ENCODE data around the gene SETBP1. TPM values are rescaled to one million over a fixed set of nuclear protein-coding genes. Genes with fewer than 3 reads are reported as not detected.

SETBP1 gene
- total RNA-seq, 1 experiment from 2014 or later, result 0.23 TPM

DNA sequence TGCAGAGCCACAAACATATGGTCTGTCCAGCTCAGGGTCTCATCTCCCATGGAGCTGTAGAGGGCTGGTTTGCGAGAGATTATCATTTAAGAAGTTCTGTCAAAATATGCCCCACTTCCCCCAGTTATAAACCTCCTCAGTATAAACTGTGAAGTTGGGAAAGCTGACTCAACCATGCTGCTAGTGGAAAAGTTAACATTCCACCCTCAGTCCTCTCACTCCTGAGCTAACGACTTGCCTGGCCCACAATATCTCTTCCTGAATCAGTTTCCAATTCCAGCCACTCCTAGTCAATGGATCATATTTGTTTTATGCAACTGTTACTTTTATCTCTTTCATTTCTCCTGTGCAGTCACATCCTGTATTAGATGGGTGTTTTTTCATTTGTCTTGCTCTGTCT, 326.2 kb downstream of the SETBP1 start:
- no TSS peak for BruUV-seq (replicated peaks)
- DNase-seq (ENCODE audit: low read depth, low spot score) (no peak), ATAC-seq (no peak)
- Histone ChIP-seq H3K4me3 (ENCODE audit: low read depth in 2 of 2, low read length in 2 of 2) (no peak overlapping the region), H3K27ac (ENCODE audit: low read length) (no peak overlapping the region), H3K27me3 (ENCODE audit: control insufficient read depth, insufficient read depth, low read length) (no peaks in the 10 kb centered on the region), H3K9me3 (ENCODE audit: control insufficient read depth, insufficient read depth, low read depth, low read length) (no peaks in the 10 kb centered on the region), H3K4me1 (ENCODE audit: control insufficient read depth, insufficient read depth, low read length) (no peaks in the 10 kb centered on the region), H3K36me3 (ENCODE audit: control insufficient read depth, insufficient read depth, low read length) (no peaks in the 10 kb centered on the region)
- ChIA-PET CTCF (no interaction called here), POLR2A (no interaction called here)
- intact Hi-C loops (cut with micrococcal nuclease; ENCODE audit: unreplicated experiment) (no loop called here), in situ Hi-C loops (cut with HindIII; ENCODE audit: low pct_unique_long_range_greater_than_20kb, low sequenced_read_pairs) (no loop called here)
- TF ChIP-seq, protein P1, sequence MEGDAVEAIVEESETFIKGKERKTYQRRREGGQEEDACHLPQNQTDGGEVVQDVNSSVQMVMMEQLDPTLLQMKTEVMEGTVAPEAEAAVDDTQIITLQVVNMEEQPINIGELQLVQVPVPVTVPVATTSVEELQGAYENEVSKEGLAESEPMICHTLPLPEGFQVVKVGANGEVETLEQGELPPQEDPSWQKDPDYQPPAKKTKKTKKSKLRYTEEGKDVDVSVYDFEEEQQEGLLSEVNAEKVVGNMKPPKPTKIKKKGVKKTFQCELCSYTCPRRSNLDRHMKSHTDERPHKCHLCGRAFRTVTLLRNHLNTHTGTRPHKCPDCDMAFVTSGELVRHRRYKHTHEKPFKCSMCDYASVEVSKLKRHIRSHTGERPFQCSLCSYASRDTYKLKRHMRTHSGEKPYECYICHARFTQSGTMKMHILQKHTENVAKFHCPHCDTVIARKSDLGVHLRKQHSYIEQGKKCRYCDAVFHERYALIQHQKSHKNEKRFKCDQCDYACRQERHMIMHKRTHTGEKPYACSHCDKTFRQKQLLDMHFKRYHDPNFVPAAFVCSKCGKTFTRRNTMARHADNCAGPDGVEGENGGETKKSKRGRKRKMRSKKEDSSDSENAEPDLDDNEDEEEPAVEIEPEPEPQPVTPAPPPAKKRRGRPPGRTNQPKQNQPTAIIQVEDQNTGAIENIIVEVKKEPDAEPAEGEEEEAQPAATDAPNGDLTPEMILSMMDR (IDR thresholded peaks at IDR 0.05), result no peak
- TF ChIP-seq, protein P2, sequence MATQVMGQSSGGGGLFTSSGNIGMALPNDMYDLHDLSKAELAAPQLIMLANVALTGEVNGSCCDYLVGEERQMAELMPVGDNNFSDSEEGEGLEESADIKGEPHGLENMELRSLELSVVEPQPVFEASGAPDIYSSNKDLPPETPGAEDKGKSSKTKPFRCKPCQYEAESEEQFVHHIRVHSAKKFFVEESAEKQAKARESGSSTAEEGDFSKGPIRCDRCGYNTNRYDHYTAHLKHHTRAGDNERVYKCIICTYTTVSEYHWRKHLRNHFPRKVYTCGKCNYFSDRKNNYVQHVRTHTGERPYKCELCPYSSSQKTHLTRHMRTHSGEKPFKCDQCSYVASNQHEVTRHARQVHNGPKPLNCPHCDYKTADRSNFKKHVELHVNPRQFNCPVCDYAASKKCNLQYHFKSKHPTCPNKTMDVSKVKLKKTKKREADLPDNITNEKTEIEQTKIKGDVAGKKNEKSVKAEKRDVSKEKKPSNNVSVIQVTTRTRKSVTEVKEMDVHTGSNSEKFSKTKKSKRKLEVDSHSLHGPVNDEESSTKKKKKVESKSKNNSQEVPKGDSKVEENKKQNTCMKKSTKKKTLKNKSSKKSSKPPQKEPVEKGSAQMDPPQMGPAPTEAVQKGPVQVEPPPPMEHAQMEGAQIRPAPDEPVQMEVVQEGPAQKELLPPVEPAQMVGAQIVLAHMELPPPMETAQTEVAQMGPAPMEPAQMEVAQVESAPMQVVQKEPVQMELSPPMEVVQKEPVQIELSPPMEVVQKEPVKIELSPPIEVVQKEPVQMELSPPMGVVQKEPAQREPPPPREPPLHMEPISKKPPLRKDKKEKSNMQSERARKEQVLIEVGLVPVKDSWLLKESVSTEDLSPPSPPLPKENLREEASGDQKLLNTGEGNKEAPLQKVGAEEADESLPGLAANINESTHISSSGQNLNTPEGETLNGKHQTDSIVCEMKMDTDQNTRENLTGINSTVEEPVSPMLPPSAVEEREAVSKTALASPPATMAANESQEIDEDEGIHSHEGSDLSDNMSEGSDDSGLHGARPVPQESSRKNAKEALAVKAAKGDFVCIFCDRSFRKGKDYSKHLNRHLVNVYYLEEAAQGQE (IDR thresholded peaks at IDR 0.05; ENCODE audit: insufficient read depth in 1 of 2, low read depth in 2 of 2, low read length in 1 of 2), result no peak
- TF ChIP-seq POLR2AphosphoS5 (IDR thresholded peaks at IDR 0.05; ENCODE audit: low read depth, low read length) (no peak), SIN3A (IDR thresholded peaks at IDR 0.05; ENCODE audit: borderline replicate concordance, insufficient read depth, low read depth, low read length) (no peak), TCF7L2 (IDR thresholded peaks at IDR 0.05; ENCODE audit: low read depth, low read length) (no peak)

DNA sequence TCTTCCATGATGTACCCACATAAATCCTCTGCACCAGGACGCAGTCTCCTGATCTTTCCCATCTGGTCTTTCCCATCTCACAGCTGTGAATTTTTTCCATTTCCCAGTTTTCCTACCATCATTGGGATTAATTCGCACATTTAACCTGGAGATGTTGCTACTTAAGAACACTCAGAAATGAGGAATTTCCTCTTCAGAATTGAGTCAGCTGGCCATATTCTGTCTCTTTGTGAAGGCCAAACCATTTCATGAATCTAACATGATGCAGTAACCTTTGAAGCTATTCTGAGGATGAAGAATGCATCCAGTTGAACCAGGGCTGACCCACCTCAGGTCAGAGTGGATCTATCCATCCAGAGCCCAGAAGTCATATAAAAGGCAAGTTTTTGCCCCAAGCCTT, 326.8 kb downstream of the SETBP1 start:
- intact Hi-C loops (cut with micrococcal nuclease; ENCODE audit: unreplicated experiment) (no loop called here), in situ Hi-C loops (cut with HindIII; ENCODE audit: low pct_unique_long_range_greater_than_20kb, low sequenced_read_pairs) (no loop called here)
- ChIA-PET POLR2A (no interaction called here), CTCF (no interaction called here)
- no TSS peak for BruUV-seq (replicated peaks)
- Histone ChIP-seq H3K27ac (ENCODE audit: low read length) (no peak overlapping the region), H3K4me1 (ENCODE audit: control insufficient read depth, insufficient read depth, low read length) (no peaks in the 10 kb centered on the region), H3K4me3 (ENCODE audit: low read depth in 2 of 2, low read length in 2 of 2) (no peak overlapping the region), H3K27me3 (ENCODE audit: control insufficient read depth, insufficient read depth, low read length) (no peaks in the 10 kb centered on the region), H3K36me3 (ENCODE audit: control insufficient read depth, insufficient read depth, low read length) (no peaks in the 10 kb centered on the region), H3K9me3 (ENCODE audit: control insufficient read depth, insufficient read depth, low read depth, low read length) (no peaks in the 10 kb centered on the region)
- ATAC-seq (no peak), DNase-seq (ENCODE audit: low read depth, low spot score) (no peak)
- TF ChIP-seq, protein P1 (IDR thresholded peaks at IDR 0.05), result no peak
- TF ChIP-seq POLR2AphosphoS5 (IDR thresholded peaks at IDR 0.05; ENCODE audit: low read depth, low read length) (no peak), SIN3A (IDR thresholded peaks at IDR 0.05; ENCODE audit: borderline replicate concordance, insufficient read depth, low read depth, low read length) (no peak)
- TF ChIP-seq, protein P2 (IDR thresholded peaks at IDR 0.05; ENCODE audit: insufficient read depth in 1 of 2, low read depth in 2 of 2, low read length in 1 of 2), result no peak
